Stimulated activated naive B cell treated with anti-CD40 and anti-IgM and Interleukin-4, amounts not matched to agents 10 μg/mL and 1 μg/mL and 100 μg/mL, for 72 hours (primary cell): ENCODE results near the gene NUBP2.
A peak's percentile ranks its signal among the peaks of the same experiment; 100 is the strongest.

Experiments used
- ATAC-seq, 2 donors: fragments of 150-1000 bp; cut with Tn5 transposase; replicated peaks; 2 replicates each; pipeline ENCODE4 v1.10.0; 2021; ENCODE audit warnings: moderate library complexity in 1 of 2
- DNase-seq: peaks from one replicate; pipeline ENCODE4 v3.0.0; 2021
- H3K27ac Mint-ChIP-seq: one replicate; pipeline ENCODE4 v1.8.0; 2022; ENCODE audit warnings: mild to moderate bottlenecking, mixed read lengths
- H3K27me3 Mint-ChIP-seq, 2 donors: one replicate each; pipeline ENCODE4 v1.8.0; 2022; ENCODE audit warnings: mixed read lengths in 2 of 2
- H3K36me3 Mint-ChIP-seq, 2 donors: one replicate each; pipeline ENCODE4 v1.8.0; 2022; ENCODE audit warnings: mixed read lengths in 2 of 2, mild to moderate bottlenecking in 1 of 2
- H3K4me1 Mint-ChIP-seq, 2 donors: one replicate each; pipeline ENCODE4 v1.8.0; 2022; ENCODE audit warnings: mixed read lengths in 2 of 2, mild to moderate bottlenecking in 1 of 2
- H3K4me3 Mint-ChIP-seq, 2 donors: one replicate each; pipeline ENCODE4 v1.8.0; 2022; ENCODE audit warnings: mild to moderate bottlenecking in 2 of 2, mixed read lengths in 2 of 2, moderate library complexity in 1 of 2
- H3K9me3 Mint-ChIP-seq, 2 donors: one replicate each; pipeline ENCODE4 v1.8.0; 2022; ENCODE audit warnings: mixed read lengths in 2 of 2, mild to moderate bottlenecking in 1 of 2

Gene NUBP2

GRCh38 chr16:1764971-1765370 is 17.8 kb upstream of the NUBP2 start:
- no peaks in the 10 kb centered on the region for H3K9me3 Mint-ChIP-seq
- H3K4me3 Mint-ChIP-seq, result no peak overlapping the region
- H3K36me3 Mint-ChIP-seq, result peaks cover 45 to 55% of the 10 kb centered on the region in 2 donors

GRCh38 chr16:1765826-1766225 is 16.9 kb upstream of the NUBP2 start:
- Mint-ChIP-seq H3K4me1 (peaks cover 11 to 26% of the 10 kb centered on the region in 2 donors), H3K9me3 (no peaks in the 10 kb centered on the region), H3K27me3 (no peaks in the 10 kb centered on the region), H3K36me3 (peaks cover 48 to 55% of the 10 kb centered on the region in 2 donors), H3K27ac (peak overlapping the region; percentile 56), H3K4me3 (no peak overlapping the region)
- no peak for DNase-seq
- ATAC-seq, result no peak

More at GRCh38 chr16:1764971-1765370, 17.8 kb upstream of the NUBP2 start:
- no peak for DNase-seq
- Mint-ChIP-seq H3K4me1 (peaks cover 6 to 20% of the 10 kb centered on the region in 2 donors), H3K27ac (peak overlapping the region; percentile 59), H3K27me3 (no peaks in the 10 kb centered on the region)
- ATAC-seq, result no peak

GRCh38 chr16:1766231-1766630 is 16.5 kb upstream of the NUBP2 start:
- H3K36me3 Mint-ChIP-seq, result peaks cover 44 to 52% of the 10 kb centered on the region in 2 donors
- peaks cover 11 to 26% of the 10 kb centered on the region in 2 donors for H3K4me1 Mint-ChIP-seq
- peak overlapping the region; percentile 56 for H3K27ac Mint-ChIP-seq
- no peaks in the 10 kb centered on the region for H3K9me3 Mint-ChIP-seq
- no peaks in the 10 kb centered on the region for H3K27me3 Mint-ChIP-seq
- no peak for ATAC-seq
- no peak for DNase-seq
- no peak overlapping the region for H3K4me3 Mint-ChIP-seq

- no peak overlapping the region for H3K27ac Mint-ChIP-seq
- DNase-seq (no peak), ATAC-seq (no peak)
- H3K27me3 Mint-ChIP-seq, result no peaks in the 10 kb centered on the region
- H3K4me1 Mint-ChIP-seq, result peaks cover 11 to 28% of the 10 kb centered on the region in 2 donors
- no peak overlapping the region for H3K4me3 Mint-ChIP-seq
- no peaks in the 10 kb centered on the region for H3K9me3 Mint-ChIP-seq
- H3K36me3 Mint-ChIP-seq, result peaks cover 41 to 48% of the 10 kb centered on the region in 2 donors
These were observed 16.1 kb upstream of the NUBP2 start for GRCh38 chr16:1766701-1767100.

GRCh38 chr16:1767116-1767994 is 15.4 kb upstream of the NUBP2 start:
- ATAC-seq, result no peak
- no peaks in the 10 kb centered on the region for H3K27me3 Mint-ChIP-seq
- peaks cover 41 to 48% of the 10 kb centered on the region in 2 donors for H3K36me3 Mint-ChIP-seq
- peak overlapping the region in 1 of 2 donors; percentile 6 for H3K4me3 Mint-ChIP-seq
- DNase-seq, result no peak
- H3K9me3 Mint-ChIP-seq, result no peaks in the 10 kb centered on the region
- H3K4me1 Mint-ChIP-seq, result peaks cover 17 to 35% of the 10 kb centered on the region in 2 donors
- peak overlapping the region; percentile 59 for H3K27ac Mint-ChIP-seq

- Mint-ChIP-seq H3K36me3 (peaks cover 38 to 44% of the 10 kb centered on the region in 2 donors), H3K27ac (peak overlapping the region; percentile 84), H3K9me3 (no peaks in the 10 kb centered on the region), H3K4me1 (peaks cover 18 to 36% of the 10 kb centered on the region in 2 donors), H3K4me3 (peak overlapping the region in 1 of 2 donors; percentile 8), H3K27me3 (no peaks in the 10 kb centered on the region)
- no peak for ATAC-seq
- DNase-seq, result no peak
These were observed 14.5 kb upstream of the NUBP2 start for GRCh38 chr16:1768061-1768766.

GRCh38 chr16:1768767-1769401 is 13.9 kb upstream of the NUBP2 start:
- DNase-seq (no peak), ATAC-seq (no peak)
- Mint-ChIP-seq H3K27me3 (no peaks in the 10 kb centered on the region), H3K4me3 (peak overlapping the region in 1 of 2 donors; percentile 25), H3K27ac (peak overlapping the region; percentile 80), H3K4me1 (peaks cover 20 to 38% of the 10 kb centered on the region in 2 donors), H3K36me3 (peaks cover 38 to 44% of the 10 kb centered on the region in 2 donors), H3K9me3 (no peaks in the 10 kb centered on the region)

- Mint-ChIP-seq H3K36me3 (peaks cover 38 to 44% of the 10 kb centered on the region in 2 donors), H3K27ac (peak overlapping the region; percentile 93), H3K9me3 (no peaks in the 10 kb centered on the region), H3K27me3 (no peaks in the 10 kb centered on the region), H3K4me3 (peak overlapping the region; percentile 91 to 99), H3K4me1 (peaks cover 21 to 45% of the 10 kb centered on the region in 2 donors)
- no peak for DNase-seq
- ATAC-seq, result no peak
These were observed 13.1 kb upstream of the NUBP2 start for GRCh38 chr16:1769402-1770300.

- peaks cover 36 to 41% of the 10 kb centered on the region in 2 donors for H3K36me3 Mint-ChIP-seq
- H3K9me3 Mint-ChIP-seq, result no peaks in the 10 kb centered on the region
- no peaks in the 10 kb centered on the region for H3K27me3 Mint-ChIP-seq
- H3K27ac Mint-ChIP-seq, result peak overlapping the region; percentile 93
- DNase-seq (peak; percentile 66), ATAC-seq (peak; percentile 46 to 51)
- peak overlapping the region; percentile 91 to 99 for H3K4me3 Mint-ChIP-seq
- H3K4me1 Mint-ChIP-seq, result peaks cover 21 to 50% of the 10 kb centered on the region in 2 donors
These were observed 12.2 kb upstream of the NUBP2 start for GRCh38 chr16:1770328-1771187.

- H3K27ac Mint-ChIP-seq, result peak within 1 kb of the TSS; percentile 98
- peaks cover 21 to 50% of the 10 kb centered on the region in 2 donors for H3K4me1 Mint-ChIP-seq
- H3K4me3 Mint-ChIP-seq, result peak within 1 kb of the TSS; percentile 91 to 99
- ATAC-seq (peak; percentile 50 to 60), DNase-seq (peak; percentile 64)
- no peaks in the 10 kb centered on the region for H3K9me3 Mint-ChIP-seq
- H3K27me3 Mint-ChIP-seq, result no peaks in the 10 kb centered on the region
- H3K36me3 Mint-ChIP-seq, result peaks cover 38 to 41% of the 10 kb centered on the region in 2 donors
These were observed 11.4 kb upstream of the NUBP2 start, which contains the start of gene NME3 for GRCh38 chr16:1771188-1771863. TSS of gene NME3 (minus strand) at chr16:1771543. CDS start at chr16:1771534, 9 bp downstream.

GRCh38 chr16:1771864-1772361 is 10.8 kb upstream of the NUBP2 start:
- Mint-ChIP-seq H3K27me3 (no peaks in the 10 kb centered on the region), H3K9me3 (no peaks in the 10 kb centered on the region), H3K36me3 (peaks cover 38 to 40% of the 10 kb centered on the region in 2 donors), H3K4me1 (peaks cover 21 to 50% of the 10 kb centered on the region in 2 donors), H3K4me3 (peak overlapping the region; percentile 91 to 99), H3K27ac (peak overlapping the region; percentile 98)
- no peak for DNase-seq
- no peak for ATAC-seq

- ATAC-seq, result peak; percentile 12 to 21
- Mint-ChIP-seq H3K4me1 (peaks cover 21 to 50% of the 10 kb centered on the region in 2 donors), H3K4me3 (peak within 1 kb of the TSS; percentile 91 to 99), H3K27ac (peak within 1 kb of the TSS; percentile 98), H3K36me3 (peaks cover 35% of the 10 kb centered on the region in 2 donors), H3K9me3 (no peaks in the 10 kb centered on the region), H3K27me3 (no peaks in the 10 kb centered on the region)
- DNase-seq, result peak; percentile 33
These were observed 10.3 kb upstream of the NUBP2 start, which contains the start of gene EME2 for GRCh38 chr16:1772362-1772907. TSS of gene EME2 (plus strand) at chr16:1772810. CDS start at chr16:1773228, 418 bp downstream.
